ENCODE measurements around the gene ARL4D. TPM values are rescaled to one million over a fixed set of nuclear protein-coding genes. Genes with fewer than 3 reads are reported as not detected.

The ARL4D gene
- total RNA-seq, 1 experiment from 2014 or later, result 11.5 TPM

DNA sequence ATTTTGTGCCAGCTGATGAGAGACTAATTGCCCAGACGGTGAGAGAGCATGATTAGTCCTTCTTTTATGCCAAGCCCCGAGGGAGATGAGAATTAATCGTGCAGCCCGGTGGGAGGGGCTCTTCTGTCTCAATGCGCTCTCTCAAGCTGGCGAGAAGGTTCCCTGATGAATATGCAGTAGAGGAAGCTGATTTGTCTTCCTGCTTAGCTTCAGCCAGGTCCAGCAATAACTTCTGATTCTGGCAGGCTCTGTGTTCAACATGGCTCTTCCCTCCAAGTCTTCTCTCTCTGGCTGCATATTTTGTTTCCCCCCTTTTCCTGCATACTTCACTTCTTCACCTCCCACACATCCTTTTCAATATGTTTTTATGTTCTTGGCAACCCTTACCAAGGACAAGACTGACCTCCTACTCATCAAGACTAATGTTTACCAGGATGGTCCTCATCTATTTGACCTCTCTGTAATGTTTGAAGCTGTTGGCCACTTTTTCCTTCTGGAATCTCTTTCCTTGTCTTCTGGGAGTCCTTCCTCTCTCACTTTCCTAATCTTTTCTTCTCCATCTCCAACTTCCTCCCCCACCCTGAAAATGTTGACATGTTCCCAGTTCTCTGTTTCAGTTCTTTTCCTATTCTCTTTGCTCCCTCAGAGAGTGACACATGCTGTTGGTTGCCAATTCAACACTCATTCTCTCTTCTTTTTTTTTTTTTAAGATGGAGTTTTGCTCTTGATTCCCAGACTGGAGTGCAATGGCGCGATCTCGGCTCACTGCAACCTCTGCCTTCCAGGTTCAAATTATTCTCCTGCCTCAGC, 33.1 kb downstream of the ARL4D start:
- TF ChIP-seq ZFX (IDR thresholded peaks at IDR 0.05) (no peak), JUND (IDR thresholded peaks at IDR 0.05) (no peak), ELF1 (IDR thresholded peaks at IDR 0.05; ENCODE audit: borderline replicate concordance, low read depth) (no peak), SRF (IDR thresholded peaks at IDR 0.05; ENCODE audit: low read depth) (no peak), POLR2A (IDR thresholded peaks at IDR 0.05; ENCODE audit: borderline replicate concordance, extremely low read depth, insufficient read depth, insufficient read length) (no peak), CBX3 (IDR thresholded peaks at IDR 0.05; ENCODE audit: low read depth) (no peak), EZH2phosphoT487 (IDR thresholded peaks at IDR 0.05; ENCODE audit: borderline replicate concordance) (no peak), EZH2 (IDR thresholded peaks at IDR 0.05) (no peak), ZNF274 (IDR thresholded peaks at IDR 0.05; ENCODE audit: low read depth, low read length) (no peak), POLR2AphosphoS5 (IDR thresholded peaks at IDR 0.05; ENCODE audit: low read depth, low read length) (no peak), YY1 (IDR thresholded peaks at IDR 0.05; ENCODE audit: extremely low read depth, insufficient replicate concordance, low read depth, low read length) (no peak), SP1 (IDR thresholded peaks at IDR 0.05; ENCODE audit: low read depth) (no peak)
- TF ChIP-seq, protein P1, sequence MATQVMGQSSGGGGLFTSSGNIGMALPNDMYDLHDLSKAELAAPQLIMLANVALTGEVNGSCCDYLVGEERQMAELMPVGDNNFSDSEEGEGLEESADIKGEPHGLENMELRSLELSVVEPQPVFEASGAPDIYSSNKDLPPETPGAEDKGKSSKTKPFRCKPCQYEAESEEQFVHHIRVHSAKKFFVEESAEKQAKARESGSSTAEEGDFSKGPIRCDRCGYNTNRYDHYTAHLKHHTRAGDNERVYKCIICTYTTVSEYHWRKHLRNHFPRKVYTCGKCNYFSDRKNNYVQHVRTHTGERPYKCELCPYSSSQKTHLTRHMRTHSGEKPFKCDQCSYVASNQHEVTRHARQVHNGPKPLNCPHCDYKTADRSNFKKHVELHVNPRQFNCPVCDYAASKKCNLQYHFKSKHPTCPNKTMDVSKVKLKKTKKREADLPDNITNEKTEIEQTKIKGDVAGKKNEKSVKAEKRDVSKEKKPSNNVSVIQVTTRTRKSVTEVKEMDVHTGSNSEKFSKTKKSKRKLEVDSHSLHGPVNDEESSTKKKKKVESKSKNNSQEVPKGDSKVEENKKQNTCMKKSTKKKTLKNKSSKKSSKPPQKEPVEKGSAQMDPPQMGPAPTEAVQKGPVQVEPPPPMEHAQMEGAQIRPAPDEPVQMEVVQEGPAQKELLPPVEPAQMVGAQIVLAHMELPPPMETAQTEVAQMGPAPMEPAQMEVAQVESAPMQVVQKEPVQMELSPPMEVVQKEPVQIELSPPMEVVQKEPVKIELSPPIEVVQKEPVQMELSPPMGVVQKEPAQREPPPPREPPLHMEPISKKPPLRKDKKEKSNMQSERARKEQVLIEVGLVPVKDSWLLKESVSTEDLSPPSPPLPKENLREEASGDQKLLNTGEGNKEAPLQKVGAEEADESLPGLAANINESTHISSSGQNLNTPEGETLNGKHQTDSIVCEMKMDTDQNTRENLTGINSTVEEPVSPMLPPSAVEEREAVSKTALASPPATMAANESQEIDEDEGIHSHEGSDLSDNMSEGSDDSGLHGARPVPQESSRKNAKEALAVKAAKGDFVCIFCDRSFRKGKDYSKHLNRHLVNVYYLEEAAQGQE (IDR thresholded peaks at IDR 0.05; ENCODE audit: low read depth), result no peak
- TF ChIP-seq, protein P2, sequence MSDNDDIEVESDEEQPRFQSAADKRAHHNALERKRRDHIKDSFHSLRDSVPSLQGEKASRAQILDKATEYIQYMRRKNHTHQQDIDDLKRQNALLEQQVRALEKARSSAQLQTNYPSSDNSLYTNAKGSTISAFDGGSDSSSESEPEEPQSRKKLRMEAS (IDR thresholded peaks at IDR 0.05), result no peak
- TF ChIP-seq, protein P3, sequence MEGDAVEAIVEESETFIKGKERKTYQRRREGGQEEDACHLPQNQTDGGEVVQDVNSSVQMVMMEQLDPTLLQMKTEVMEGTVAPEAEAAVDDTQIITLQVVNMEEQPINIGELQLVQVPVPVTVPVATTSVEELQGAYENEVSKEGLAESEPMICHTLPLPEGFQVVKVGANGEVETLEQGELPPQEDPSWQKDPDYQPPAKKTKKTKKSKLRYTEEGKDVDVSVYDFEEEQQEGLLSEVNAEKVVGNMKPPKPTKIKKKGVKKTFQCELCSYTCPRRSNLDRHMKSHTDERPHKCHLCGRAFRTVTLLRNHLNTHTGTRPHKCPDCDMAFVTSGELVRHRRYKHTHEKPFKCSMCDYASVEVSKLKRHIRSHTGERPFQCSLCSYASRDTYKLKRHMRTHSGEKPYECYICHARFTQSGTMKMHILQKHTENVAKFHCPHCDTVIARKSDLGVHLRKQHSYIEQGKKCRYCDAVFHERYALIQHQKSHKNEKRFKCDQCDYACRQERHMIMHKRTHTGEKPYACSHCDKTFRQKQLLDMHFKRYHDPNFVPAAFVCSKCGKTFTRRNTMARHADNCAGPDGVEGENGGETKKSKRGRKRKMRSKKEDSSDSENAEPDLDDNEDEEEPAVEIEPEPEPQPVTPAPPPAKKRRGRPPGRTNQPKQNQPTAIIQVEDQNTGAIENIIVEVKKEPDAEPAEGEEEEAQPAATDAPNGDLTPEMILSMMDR (IDR thresholded peaks at IDR 0.05 in 2 of 3, conservative IDR thresholded peaks at IDR 0.05 in 1 of 3; ENCODE audit: borderline replicate concordance in 1 of 3, insufficient read depth in 1 of 3, low read depth in 2 of 3, low read length in 2 of 3), result no peak
- Histone ChIP-seq H3K4me3 (replicated peaks in 1 of 2; ENCODE audit: low read depth in 1 of 2, low read length in 2 of 2) (no peak overlapping the region), H3K9ac (ENCODE audit: low read length) (no peak overlapping the region), H2AFZ (ENCODE audit: low read depth, low read length, poor library complexity, severe bottlenecking) (no peak overlapping the region), H3K27me3 (ENCODE audit: insufficient read depth, low read length) (no peaks in the 10 kb centered on the region), H3K9me2 (ENCODE audit: insufficient read depth) (no peaks in the 10 kb centered on the region), H3K9me3 (ENCODE audit: control insufficient read depth in 1 of 2, insufficient read depth in 1 of 2, low read depth in 1 of 2, low read length in 2 of 2) (no peaks in the 10 kb centered on the region), H4K20me1 (ENCODE audit: insufficient read depth) (no peaks in the 10 kb centered on the region), H3K4me1 (ENCODE audit: control insufficient read depth in 1 of 2, insufficient read depth in 2 of 2, low read length in 2 of 2) (peaks cover 30 to 56% of the 10 kb centered on the region in 2 experiments), H3K27ac (ENCODE audit: low read depth, low read length) (no peak overlapping the region), H3K4me2 (ENCODE audit: low read length) (no peak overlapping the region), H3K79me2 (ENCODE audit: insufficient read depth, low read length) (no peaks in the 10 kb centered on the region), H3K36me3 (ENCODE audit: control insufficient read depth in 1 of 2, insufficient read depth in 2 of 2, low read length in 2 of 2) (no peaks in the 10 kb centered on the region)
- no TSS peak for BruUV-seq (replicated peaks)
- ATAC-seq (no peak), DNase-seq (ENCODE audit: low read depth, low spot score) (no peak)
- ChIA-PET POLR2A (no interaction called here), RAD21 (ENCODE audit: low non-redundant PET in 1 of 2, low total read pairs in 2 of 2, uncharacterized antibody in 2 of 2, unreplicated experiment in 2 of 2) (interaction anchor here in 1 of 2 experiments (1.1 kb wide), 1 partner anchor 33 kb away, joined by 4 read pairs; no protein-coding TSS in a partner anchor), CTCF (no interaction called here)
- intact Hi-C loops (cut with micrococcal nuclease), result no loop called here

Measured in HCT116 (cell line).